Left colon (tissue), 2 donors: ENCODE data around the gene SLC9A9. TPM values are rescaled to one million over a fixed set of nuclear protein-coding genes. Genes with fewer than 3 reads are reported as not detected.
"Not testable (repeated sequence)": the region's sequence is repeated elsewhere in the genome, so short reads cannot be mapped to it uniquely, and the experiment has no call there.

Source experiments
- ATAC-seq: fragments of 200-7000 bp; cut with Tn5 transposase; one replicate; pipeline ENCODE4 v1.9.1; 2020; ENCODE audit warnings: mild to moderate bottlenecking, moderate library complexity
- DNase-seq, 2 donors: peaks; one replicate each; pipeline ENCODE4 v3.0.0-alpha.2; 2020
- intact Hi-C, 2 donors: fragments of 100-400 bp; cut with DNase I in 1 of 2; cut with micrococcal nuclease in 1 of 2; formaldehyde crosslinking; loops; one replicate each; pipeline versions ENCODE4 v1.11.2 to v1.14.0; 2022; cut with DNase I, micrococcal nuclease
- long read RNA-seq: library from polyadenylated mRNA; unstranded; transcript quantifications from one replicate; pipeline ENCODE4 v2.0.0, GENCODE V29; 2021
- total RNA-seq, 2 donors: library from RNA; stranded (reverse); fragmentation: NEBNext Ultra II Directional; extraction: Animal tissue kit (Norgen Biotek cat#: 25700); gene quantifications; one replicate each; pipeline ENCODE4 v1.2.1, GENCODE V29; 2021
- donor health status: DM: no; HTN: no; CAD: no.
- donor health status: DM: yes; HTN: yes; CAD: no.

The SLC9A9 gene
- 1 to 10 TPM; 2.7 to 7.4 TPM for total RNA-seq
- long read RNA-seq, partial matches to known transcripts: 1 of 2 reads
- long read RNA-seq, other reads (novel, unspliced or antisense): 0 of 2 reads

DNA sequence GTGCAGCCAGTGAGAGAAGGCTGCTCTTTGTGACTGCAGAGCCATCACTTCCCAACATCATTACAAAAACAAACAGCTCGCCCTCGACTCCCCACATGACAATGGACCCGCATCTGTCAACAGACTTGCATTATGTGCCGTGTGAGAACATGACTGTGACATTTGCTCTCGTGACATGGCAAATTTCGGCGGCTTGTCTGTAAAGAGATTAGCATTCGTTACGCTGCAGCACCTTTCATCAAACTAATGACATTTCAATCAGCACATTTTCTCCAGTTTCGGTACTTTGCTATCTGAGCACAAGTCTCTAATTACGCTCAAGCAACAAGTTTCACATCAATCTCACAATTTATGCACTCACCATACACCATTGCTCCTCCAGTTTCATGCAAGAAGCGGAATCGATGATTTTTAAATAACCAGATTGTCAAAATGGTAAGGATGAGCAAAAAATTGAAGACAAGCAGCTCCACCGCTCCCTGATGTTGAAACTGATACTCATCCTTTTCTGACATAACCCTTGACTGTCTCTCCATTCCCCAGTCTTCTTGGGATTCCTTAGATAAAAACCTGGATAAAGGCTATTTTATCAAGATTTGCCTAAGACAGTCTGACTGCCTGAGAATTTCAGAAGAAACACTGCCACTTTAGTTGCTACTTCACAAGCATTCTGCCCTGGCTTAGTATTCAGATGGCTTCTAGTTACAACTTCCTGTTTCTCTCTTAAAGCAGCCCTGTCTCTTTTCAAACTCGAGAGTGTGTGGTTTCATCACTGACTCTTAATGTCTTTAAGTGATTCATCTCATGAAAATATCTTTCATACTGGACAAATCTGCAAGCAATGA is at the start of gene SLC9A9:
Gene SLC9A9 (minus strand): TSS at position 682 of the 845 bp plus-strand sequence. CDS start 146 bp downstream, at position 536.
- ATAC-seq: peak; percentile 30
- intact Hi-C loops: no loop called here
- DNase-seq: peak; percentile 21 to 29

DNA sequence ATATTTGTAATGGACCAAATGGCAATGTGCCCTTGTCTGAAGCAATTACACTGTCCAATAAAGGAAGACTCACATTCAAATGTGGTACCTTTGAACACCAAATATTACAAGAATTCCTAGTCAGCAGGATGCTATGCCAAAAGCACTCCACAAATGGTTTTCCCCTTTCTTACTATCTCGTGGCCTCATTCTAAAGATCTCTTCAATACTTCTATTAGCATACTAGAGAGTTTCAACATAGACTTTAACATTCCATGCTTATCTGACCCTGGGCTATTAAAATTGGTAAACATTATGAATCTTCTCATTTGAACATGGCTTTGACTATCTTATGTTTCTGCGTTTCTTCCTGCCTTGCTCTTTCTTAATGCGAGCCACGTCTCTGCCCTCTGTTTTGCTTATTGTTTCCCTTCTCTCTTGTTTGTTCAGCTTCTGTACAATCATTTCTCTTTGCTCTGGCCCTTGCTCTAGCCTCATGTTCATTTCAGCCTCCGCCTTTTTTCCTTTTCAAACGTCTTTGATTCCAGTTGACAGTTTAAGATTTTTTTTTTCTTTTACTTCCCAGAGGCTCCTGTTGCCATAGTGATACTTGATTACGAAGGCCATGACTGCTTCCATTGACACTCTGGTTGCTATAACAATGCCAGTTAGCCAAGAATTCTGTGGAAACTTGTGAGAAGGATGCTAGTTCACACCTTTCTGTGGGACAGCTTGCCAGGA is 49.5 kb upstream of the SLC9A9 start:
- ATAC-seq (no peak), DNase-seq (no peak)
- intact Hi-C loops: no loop called here

DNA sequence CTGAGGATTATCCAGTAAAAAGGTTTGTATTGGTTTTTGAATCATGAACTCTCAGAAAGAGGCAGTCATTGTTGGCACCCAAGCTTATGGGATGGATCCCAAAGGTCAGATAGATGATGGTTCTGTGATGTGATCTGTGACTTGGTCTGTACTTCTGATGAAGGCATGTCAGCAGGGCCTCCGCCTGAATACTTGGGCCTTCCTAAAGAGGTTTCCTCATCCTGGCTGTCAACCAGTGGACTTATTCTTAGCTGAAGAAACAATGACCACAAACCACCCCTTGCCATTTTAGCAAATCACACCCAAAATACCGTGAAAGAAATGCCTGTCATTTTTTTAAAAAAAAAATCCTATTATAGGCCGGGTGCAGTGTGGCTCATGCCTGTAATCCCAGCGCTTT is 48.2 kb upstream of the SLC9A9 start:
- no peak for DNase-seq
- intact Hi-C loops: no loop called here

DNA sequence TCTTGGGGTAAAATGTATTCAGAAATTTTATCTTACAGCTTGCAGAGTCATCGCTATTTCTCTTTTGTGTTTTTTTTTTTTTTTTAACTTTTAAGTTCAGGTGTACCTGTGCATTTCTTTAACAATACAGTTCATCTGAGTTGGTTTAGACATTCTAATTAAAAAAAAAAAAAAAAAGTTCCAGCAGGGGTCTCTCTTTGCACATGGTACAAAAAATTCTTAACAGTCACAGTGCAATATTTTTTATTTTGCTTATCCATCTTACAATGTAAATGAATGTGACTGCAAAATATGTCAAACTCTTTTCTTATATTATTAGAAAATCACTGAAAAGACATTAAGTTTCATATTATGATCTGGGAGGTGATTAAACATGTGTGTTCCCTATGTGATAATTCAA is 47.5 kb upstream of the SLC9A9 start:
- no peak for ATAC-seq
- no peak for DNase-seq
- intact Hi-C loops: no loop called here

More for the DNA sequence above, 48.2 kb upstream of the SLC9A9 start:
- ATAC-seq: no peak

DNA sequence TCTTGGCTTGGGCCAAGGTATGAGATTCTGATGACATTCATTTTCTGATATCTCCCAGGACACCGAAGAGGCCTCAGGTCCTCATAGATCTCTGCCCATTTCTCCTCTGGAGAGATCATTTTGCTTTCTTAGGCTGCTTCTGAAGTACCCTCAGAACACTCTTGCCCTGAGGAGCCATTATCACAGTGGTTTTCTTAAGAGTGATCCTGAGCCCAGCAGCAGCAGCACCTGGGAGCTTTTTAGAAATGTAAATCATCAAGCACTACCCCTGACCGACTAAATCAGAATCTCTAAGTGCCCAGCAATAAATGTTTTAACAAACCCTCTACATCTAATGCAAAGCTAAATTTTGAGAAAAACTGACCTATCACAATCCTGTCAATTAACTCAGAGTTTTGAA is 40.6 kb upstream of the SLC9A9 start:
- intact Hi-C loops: loop anchor here in 1 of 2 donors (10.0 kb wide), 1 partner anchor 114 kb away; no protein-coding TSS in a partner anchor
- no peak for ATAC-seq

DNA sequence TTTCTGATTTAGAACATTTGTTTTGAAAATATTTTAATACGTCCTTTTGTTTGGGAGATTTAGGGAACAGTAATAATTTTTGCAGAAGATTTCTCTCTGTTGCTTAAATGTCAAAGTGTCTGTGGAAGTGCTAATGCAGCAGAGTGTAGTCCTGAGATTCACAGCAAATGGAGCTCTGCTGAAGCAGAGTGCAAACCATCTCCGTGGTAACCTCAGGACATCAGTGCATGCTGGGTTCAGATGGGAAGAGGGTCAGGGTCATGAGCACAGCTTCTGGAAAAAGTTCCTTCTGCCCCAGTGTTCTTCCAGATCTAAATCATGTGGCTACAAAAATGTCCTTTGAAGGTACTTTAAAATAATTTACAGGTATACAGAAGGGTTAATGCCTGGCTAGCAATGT is 39.9 kb upstream of the SLC9A9 start:
- no peak for DNase-seq
- ATAC-seq: no peak
- intact Hi-C loops: loop anchor here in 1 of 2 donors (10.0 kb wide), 1 partner anchor 113 kb away; no protein-coding TSS in a partner anchor

More for the DNA sequence above, 40.6 kb upstream of the SLC9A9 start:
- DNase-seq: no peak

DNA sequence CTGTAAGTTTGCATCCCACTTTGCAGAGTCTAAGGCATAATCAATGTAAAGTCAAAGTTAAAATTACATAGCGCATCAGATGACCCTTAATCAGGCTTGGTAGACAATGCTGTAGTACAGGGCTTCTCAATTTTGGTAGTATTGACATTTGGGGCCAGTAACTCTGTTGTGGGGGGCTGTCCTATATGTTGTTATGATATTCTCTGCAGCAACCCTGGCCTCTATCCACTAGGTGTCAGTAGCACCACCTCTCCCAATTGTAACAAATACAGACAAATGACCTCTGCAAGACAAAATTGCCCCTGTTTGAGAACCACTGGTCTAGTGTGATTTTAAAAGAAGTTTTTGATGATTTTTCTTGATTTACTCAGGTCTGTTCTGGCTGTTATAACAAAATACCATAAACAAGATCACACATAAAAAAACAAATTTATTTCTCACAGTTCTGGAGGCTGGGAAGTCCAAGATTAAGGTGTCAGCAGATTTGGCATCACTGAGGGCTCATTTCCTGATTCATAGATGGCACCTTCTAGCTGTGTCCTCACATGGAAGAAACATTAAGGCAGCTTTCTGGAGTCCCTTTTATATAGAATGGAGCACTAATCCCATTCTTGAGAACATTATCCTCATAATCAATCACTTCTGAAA is 37.6 kb upstream of the SLC9A9 start:
- DNase-seq: peak in 1 of 2 donors; percentile 8
- peak; percentile 45 for ATAC-seq

DNA sequence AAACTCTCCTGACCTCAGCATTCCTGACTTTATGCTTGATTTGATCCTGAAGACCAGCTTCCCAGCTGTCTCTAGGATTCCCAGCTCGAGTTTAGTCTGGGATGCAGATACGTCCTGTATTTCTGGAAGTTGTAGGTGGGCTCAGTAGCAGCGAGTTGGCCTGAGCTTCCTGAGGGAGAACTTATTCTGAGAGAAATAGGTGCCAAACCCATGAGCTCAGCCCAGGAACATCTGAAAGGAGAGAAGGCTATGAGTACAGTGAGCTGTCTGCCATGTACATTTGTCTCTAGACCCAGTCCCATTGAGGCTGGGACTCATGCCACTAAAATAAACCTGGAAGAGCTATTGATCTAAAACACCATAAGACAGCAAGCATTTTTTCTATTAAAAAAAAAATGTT is 36.6 kb upstream of the SLC9A9 start:
- intact Hi-C loops: loop anchor here in 1 of 2 donors (10.0 kb wide), 1 partner anchor 110 kb away; no protein-coding TSS in a partner anchor
- ATAC-seq (no peak), DNase-seq (no peak)

More for the DNA sequence above, 37.6 kb upstream of the SLC9A9 start:
- intact Hi-C loops: loop anchor here in 1 of 2 donors (10.0 kb wide), 1 partner anchor 111 kb away; no protein-coding TSS in a partner anchor

DNA sequence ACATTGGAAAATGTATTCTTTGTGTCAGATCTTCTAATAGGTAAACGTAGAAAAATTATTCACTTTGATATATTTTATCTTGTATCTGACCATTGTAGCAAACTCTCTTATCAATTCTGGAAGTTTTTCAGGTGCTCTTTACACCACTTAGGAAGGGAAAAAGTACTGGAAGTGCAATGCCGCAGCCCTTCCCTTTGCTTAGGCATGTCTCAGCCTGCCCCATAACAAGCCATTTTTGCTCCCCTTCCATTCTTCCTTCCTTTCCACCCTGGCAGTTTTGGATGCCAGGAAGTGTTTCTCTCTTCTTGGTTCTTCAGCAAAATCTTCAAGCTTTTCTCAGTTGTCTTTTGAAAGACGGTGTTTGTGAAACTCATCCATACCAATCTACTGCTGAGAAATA is 34.9 kb upstream of the SLC9A9 start:
- DNase-seq (no peak), ATAC-seq (no peak)
- intact Hi-C loops: loop anchor here in 1 of 2 donors (10.0 kb wide), 1 partner anchor 108 kb away; no protein-coding TSS in a partner anchor

DNA sequence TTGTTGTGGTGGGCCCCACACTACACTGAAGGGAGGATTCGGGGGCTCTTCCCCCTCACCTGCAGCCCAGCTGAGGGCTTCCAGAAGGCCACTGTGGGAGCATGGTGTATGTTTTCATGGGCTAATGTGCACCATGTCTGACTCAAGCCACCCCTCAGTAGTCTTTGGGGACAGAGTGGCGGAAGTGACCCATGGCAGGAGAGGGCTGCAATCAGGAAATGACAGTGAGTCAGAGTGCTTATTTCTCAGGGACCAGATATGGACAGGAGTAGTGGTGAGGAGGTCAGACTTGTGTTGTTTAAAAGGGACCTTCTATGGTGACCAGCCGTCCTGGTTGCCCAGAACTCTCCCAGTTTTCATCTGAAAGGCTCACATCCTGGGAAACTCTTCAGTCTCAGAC is 32.8 kb upstream of the SLC9A9 start:
- ATAC-seq (no peak), DNase-seq (no peak)
- intact Hi-C loops: loop anchor here in 1 of 2 donors (10.0 kb wide), 1 partner anchor 106 kb away; no protein-coding TSS in a partner anchor

DNA sequence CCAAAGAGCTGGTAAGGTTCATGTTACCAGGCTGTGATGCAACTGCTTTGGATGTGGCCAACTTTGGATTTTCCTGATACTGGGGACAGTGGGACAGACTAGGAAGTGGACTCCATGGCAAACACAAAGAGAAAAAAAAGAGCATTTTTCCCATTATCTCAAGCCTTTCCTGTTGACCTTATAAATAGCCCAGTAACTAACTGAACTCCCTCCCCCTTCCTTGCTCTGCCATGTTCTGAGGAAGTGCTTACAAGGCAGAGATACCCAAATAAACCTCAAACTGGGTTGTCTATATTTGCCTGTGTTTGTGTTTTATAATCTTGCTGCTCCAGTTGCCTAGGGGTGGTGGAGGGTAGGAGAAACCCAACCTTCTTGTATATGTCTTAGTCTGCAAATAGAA is 27.3 kb upstream of the SLC9A9 start:
- DNase-seq (no peak), ATAC-seq (no peak)
- intact Hi-C loops: no loop called here

DNA sequence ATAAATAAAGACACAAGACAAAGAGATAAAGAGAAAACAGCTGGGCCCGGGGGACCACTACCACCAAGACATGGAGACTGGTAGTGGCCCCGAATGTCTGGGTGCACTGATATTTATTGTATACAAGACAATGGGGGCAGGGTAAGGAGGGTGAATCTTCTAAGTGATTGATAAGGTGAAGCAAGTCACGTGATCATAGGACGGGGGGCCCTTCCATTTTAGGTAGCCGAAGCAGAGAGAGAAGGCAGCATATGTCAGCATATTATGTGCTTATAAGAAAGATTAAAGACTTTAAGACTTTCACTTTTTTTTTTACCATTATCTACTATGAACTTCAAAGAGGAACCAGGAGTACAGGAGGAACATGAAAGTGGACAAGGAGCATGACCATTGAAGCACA is 25.3 kb upstream of the SLC9A9 start:
- DNase-seq, ATAC-seq, intact Hi-C loops: not testable (repeated sequence)

DNA sequence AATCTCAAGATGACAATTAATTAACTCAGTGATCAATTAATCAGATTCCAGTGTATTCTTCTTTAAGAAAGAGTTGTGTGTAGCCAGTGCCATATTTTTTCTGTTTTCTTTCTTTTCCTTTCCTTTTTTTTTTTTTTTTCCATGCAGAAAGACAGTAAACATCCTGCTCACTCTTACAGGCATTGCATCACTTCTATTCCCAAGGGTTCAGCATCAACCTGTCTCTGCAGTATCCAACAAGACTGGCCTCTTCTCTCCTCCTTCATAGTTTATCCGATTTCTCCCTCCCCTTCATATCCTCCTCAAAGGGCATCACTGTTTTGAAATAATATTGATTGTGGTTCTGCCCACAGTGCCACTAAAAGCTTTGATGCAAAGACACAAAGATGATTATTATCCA is 17.0 kb upstream of the SLC9A9 start:
- intact Hi-C loops: no loop called here
- DNase-seq (no peak), ATAC-seq (no peak)

DNA sequence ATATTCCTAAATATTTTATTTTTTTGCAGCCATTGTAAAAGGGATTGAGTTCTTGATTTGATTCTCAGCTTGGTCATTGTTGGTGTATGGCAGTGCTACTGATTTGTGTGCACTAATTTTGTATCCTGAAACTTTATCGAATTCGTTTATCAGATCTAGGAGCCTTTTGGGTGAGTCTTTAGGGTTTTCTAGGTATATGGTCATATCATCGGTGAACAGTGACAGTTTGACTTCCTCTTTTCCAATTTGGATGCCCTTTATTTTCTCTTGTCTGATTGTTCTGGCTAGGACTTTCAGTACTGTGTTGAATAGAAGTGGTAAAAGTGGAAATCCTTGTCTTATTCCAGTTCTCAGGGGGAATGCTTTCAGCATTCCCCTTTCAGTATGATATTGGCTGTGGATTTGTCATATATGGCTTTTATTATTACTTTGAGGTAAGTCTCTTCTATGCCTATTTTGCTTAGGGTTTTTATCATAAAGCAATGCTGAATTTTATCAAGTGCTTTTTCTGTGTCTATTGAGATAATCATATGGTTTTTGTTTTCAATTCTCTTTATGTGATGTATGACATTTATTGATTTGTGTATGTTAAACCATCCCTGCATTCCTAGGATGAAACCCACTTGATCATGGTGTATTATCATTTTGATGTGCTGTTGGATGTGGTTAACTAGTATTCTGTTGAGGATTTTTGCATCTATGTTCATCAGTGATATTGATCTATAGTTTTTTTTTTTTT is 11.4 kb upstream of the SLC9A9 start:
- ATAC-seq (no peak), DNase-seq (no peak)
- intact Hi-C loops: no loop called here

DNA sequence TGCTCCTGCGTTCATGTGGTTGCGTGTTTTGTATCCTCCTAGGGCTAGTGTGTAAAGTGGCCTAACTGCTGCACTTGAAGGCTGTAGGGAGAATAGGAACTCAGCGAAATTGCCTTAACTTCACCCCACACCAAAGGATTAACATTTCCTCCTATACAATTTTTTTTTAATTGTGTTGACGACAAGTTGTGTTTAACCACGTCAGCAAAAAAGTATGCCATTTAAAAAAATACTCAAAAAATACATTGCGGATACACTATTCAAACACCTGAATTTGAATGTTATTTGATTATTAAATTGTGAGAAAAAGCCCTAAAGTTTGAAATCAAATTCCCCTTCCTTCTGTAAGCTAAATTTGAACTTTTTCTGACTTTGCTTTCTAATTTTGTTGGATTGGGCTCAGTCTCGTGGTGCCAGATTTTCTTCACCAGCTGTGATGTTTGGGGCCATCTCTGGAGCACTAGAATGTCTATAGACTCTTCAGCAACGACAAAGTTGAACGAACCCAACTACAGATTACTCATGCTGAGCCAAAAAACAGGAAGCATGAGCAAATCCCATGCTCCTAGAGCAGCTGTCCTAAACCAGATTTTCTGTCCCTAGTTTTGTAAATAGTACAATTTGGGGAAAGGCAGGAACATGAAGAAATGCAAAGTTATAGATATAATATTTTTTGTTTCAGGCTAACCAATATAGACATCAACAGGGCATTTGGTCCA is 8.1 kb upstream of the SLC9A9 start:
- no peak for DNase-seq
- intact Hi-C loops: no loop called here
- ATAC-seq: no peak

DNA sequence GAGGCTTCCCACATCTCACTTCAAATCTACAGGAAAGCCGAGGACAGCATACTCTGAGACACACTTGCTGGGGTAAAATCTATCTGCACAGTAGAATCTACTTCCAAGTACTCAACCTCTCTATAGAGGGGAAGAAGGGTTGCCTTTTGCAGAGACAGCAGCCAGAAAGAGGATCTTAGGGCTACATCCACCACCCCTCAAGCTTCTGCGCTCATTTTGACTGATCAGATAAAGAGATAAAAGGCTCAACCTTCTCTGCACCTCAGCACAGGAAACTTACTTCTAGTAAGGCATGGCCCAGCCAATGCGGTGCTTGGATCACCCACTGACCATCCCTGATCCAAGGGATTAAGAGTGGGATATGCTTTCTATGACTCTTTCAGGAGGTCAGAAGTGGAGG is 6.9 kb upstream of the SLC9A9 start:
- DNase-seq: no peak
- no peak for ATAC-seq
- intact Hi-C loops: no loop called here

DNA sequence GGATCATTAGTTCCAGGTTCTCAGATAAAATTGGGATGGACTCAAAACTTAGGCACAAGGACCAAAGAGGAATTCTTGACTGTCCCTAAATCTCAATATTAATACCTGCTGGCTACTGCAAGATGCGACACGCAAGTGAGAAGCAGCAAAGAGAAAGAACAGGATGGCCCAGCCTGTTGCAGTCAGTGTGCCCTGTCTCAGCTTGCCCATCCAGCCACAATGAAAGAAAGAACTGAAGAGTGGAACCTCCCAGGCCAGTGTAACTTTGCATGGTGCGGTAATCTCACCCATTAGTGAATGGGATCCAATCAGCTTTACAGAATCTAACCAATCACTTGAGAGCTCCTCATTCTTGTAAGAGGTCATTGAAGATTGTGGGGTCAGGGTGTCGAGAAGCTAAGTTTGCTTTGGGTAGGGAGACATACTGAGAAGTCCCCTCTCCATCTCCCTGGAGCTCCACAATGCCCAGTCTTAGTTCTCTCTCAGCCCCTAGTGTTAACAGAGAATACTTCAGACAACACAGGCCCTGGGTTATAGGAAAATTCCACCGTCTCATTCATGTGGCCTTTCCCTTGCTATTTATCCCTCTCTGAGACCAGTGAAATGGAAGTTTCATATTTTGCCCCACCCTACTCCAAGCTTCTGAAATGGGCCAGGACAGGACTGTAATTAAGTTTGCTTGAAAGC is 3.2 kb upstream of the SLC9A9 start:
- intact Hi-C loops: no loop called here
- no peak for DNase-seq
- ATAC-seq: no peak
